Stimulated activated CD4-positive, alpha-beta T cell treated with anti-CD3 and anti-CD28 coated beads, Interleukin-15, amount 100 ng/mL, for 24 hours (primary cell): Measurements from ENCODE around the gene RFX3.

Source experiments
- DNase-seq: peaks from one replicate; pipeline ENCODE4 v3.0.0-alpha.2; 2020

Gene RFX3

DNA sequence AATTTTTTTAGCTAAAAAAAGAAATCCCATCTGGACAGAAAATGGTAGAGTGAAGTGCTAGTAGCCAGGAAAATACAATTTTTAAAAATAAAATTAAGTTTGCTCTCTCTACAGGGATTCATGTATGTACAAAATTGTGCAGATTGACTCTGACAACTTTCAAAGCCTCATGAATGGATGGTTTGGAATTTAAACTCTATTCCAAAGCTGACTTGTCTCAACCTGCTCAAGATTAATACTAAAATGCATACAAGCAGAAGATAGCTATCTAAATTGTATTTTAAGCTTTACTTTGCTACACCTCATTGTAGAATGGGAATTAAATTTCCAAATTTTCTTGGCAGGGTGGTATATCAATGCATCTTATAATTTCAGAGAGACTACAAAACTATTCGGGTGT is 257.6 kb downstream of the RFX3 start:
- no peak for DNase-seq

DNA sequence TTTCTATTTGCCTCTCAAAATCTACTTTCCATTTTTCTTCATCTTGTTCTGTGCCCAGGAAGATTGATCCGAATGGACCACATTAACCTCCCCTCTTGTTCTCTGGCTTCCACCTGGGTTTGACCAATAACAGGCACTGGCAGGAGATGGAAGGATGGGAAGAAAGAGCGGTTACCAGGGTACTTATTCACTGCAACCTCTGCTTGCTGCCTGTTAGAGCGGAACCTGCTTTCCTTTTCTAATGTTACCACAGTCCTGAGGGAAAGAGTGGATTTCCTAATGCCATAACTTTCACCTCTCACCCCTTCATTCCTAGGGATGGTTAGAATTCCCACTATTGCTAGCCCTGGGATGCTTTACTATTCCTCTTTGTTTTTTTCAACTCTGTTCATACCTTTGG is 262.1 kb downstream of the RFX3 start:
- DNase-seq = no peak

DNA sequence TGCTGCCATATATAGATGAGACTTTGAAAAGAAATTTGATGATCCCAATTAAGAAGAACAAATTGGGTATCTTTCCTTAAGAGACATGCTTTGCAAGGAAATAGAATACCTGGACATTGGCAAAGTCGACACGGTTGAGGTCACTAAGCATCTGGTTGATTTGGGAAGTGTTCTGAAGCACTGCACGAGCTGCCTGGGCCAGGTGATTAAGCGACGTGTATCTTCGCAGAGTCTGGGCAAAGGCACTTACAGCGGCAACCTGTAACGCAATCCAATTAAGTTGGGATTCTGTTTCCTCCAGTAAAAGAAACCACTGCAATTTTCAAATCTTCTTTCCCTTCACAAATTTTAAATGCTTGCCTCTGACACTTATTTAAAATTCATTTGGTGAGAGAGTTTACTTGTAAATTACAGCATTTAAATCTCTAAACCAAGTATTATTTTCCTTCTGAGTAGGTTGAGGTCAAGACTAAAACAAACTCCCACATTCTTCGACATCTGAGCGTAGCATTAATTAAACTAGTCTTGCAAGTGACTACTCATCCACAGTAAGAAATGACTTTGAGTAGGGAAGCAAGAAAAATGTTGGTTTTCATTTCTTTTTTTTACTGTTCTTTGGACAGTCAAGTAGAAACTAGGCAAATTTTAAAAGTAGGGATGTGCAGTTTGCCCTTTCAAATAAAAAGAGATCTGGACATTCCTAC is 262.8 kb downstream of the RFX3 start:
- DNase-seq = no peak

DNA sequence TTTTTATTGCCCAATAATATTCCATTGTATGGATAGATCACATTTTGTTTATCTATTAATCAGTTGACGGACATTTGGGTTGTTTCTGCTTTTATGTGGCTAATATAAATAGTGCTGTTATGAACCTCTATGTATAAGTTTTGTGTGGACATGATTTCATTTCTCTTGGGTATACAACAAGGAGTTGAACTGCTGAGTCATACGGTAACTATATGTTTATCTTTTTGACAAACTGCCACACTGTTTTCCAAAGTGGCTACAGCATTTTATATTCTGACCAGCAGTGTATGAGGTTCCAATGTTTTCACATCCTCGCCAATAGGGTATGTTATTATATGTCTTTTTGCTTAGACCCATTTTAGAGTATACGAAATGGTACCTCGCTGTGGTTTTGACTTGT is 264.3 kb downstream of the RFX3 start:
- DNase-seq = no peak

DNA sequence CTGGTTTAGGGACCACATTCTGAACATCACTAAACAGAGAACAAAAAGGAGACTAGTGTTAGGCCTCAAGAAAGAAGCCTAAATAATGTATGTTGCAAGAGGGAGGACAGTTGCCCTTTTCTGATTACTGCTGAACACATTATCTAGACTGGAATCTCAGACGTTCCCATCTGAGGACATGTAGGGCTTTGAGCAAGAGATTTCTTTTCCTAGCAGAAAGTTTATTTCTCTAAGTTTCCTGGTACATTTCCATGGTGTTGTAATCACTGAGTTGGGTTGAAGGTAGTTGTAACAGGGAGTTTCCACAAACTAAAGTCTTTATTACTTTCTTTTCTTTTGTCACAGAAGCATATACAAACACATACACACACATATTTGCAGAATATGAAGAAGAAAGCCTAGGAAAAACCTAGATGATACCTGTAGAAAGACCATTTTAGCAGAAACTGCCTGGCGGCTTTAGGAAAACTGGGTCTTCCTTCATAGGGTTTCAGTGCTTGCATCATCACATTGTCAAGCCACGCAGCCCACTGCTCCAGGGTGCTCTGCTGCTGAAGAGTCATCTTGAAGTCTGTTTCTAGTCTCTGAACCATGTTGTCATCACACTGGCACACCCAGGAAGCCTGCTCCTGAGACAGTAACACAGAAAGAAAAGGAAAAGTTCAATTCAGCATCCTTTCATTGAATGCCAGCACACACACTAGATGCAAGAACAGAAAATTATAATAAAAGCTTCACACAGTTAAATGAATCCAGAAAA is 269.1 kb downstream of the RFX3 start:
- DNase-seq = no peak

DNA sequence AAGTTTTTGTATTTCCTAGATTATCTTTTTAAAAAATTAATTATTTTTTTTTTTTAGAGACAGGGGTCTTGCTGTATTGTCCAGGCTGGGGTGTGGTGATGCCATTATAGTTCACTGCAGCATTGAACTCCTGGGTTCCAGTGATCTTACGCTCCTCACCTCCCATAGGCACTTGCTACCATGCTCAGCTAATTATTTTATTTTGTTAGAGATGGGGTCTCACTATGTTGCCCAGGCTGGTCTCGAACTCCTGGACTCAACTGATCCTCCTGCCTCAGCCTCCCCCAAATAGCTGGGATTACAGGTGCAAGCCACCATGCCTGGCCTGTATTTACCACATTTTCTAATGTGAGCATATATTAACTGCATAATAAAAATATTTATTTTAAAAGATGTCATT is 274.5 kb downstream of the RFX3 start:
- DNase-seq = no peak

DNA sequence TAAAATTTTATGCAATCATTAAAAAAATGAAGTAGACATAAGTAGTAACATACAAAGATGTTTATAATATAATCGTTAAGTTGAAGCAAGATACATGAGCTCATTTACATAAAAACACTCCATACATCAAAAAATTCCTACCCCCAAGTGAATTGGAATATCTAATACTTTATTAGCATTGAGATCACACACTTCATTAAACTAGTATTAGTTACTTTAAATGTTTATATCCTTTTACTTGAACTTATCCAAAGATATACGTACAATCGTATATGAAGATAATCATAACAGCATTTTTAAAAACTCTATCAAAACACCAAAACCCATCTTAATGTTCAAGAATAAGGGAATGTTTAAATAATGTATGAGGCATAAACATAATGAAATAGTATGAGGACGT is 275.1 kb downstream of the RFX3 start:
- no peak for DNase-seq

DNA sequence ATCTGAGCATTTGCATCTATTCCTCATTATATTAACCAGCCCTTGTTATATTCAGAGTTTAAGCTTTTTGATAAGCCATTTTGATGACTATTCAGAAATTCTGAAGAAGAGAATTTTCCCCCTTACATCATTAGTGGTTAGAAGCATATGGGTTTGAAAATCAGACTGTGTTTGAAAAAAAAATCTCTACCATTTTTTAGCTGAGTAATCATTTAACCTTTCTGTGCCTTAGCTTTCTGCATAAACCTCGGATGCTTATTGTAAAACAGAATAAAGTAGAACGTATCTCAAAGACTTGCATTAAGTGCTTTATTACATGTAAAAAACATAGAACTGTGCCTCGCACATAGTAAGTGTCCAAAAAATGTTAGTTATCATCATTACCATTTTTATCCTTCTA is 278.6 kb downstream of the RFX3 start:
- DNase-seq = no peak

DNA sequence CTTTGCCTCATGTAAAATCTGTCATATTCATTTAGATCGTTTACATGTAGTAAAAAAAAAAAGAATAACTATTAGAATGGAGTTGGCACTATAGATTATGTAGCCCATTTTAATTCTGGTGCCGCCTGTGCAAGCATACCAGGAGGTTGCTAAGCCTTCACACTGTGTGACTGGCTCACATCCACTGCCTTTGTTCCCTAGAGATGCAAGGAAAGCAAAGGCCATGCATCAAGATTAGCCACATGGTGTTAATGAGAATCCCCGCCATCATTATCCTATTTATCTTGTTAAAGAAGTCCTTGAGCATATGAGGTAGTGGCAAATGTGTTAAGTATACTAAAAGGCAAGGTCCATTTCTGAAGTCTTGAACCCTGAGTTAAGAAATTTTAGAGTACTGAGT is 279.6 kb downstream of the RFX3 start:
- DNase-seq = no peak

DNA sequence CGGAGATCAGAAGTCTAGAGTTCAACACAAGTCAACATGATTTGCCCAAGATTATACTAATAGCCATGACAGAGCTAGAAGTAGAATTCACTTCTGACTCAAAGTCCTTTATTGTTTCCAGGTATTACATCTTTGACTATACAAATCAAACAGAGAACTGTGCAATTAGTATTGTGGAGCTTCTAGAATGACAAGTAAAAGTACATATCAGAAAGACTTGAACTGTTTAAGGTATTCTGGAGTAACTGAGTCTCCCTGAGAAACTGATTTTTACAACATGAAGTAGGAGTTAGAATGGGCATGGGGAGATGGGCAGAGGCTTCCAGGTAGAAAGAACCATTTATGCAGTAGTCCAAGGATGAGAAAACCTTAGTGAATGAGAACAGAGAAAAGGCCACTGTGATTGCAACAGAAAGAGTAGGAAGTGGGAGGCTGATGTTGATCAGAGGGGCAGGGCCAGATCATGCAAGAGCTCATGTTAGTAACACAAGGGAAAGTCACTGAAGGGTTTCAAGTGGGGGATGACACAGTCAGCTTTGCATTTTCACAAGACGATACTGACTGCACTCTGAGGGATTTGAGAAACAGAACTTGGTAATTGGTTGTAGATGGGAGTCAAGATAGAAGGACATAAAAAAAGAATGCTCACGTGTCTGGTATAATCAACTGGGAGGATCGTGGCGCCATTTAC is 280.7 kb downstream of the RFX3 start:
- DNase-seq = no peak

DNA sequence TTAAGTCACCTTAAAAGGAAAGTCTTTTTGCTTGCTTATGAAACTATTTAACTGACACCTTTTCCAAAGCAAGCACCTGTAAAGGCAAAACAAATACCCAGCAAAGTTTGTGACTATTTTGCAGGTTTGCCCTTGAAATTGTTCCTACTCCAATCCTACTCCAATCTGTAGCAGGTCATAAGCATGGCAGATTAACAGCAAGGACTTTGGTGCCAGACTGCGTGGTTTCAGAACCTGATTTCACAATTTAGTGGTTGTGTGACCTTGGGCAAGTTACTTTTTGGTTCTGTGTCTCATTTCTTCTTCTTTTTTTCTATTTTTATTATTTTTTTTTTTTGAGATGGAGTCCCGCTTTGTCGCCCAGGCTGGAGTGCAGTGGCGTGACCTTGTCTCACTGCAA is 282.1 kb downstream of the RFX3 start:
- DNase-seq = no peak

DNA sequence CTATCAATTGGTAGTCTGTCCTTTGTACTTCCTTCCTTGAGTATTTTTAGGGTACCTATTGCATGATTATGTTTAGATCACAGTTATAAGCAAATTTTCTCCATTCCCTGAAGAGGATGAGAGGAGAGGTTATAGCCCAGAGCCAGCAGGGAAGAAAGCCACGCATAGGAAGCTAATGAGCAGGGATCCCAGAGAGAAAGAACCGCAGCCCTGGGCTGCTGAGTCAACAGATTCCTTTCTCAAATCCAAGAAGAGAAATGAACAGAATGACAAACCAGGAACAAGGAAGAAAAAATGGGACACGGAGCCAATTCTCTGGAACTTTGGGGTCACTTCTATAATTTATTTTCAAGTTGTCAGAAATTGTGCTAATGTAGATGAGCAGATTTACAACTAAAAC is 284.5 kb downstream of the RFX3 start:
- DNase-seq = no peak

DNA sequence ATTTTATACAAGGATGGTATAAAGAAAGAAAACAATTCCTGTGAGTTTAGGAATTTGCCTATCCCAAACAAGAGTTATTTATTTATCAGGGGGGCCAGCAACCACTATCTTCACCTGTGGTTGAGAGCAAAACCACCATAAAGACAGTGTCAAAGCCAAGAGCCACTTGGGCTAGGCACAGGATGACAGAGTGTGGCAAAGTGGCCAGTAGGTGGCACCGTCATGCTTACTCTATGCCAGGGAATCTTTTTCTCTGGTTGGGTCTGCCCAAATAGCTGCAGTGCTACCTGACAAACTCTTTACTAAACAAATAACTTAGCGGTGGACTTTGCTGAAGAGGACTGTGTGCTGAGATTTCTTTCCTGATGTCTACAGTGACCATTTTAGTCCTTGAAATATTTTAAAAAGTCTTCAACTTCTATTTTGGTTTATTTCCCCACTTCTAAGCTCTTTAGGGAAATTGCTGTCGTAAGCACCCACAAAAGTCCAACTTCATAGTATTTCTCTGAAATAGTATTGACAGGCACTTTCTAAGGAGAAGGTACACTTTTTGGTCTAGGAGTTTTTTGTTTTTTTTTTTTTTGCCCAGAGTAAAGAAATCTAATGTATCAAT is 285.0 kb downstream of the RFX3 start:
- peak; percentile 77 for DNase-seq

DNA sequence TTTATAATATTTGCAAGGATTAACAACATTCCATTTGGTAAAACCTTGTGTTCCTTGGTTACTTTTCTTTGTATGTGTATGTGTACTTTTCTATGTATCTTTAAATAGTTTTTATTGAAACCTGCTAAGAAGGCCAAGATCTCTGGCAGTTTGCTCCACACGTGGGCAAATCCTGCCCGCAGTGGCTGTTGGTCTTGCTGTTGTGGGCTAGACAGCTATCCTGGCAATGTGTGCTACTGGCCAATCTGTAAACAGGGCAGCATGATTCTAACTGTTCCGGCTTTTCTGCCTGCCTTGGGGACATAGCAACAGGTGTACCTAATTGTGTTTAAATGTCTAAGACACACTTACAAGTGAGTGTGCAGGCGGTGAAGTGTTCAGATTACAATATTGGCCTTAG is 286.6 kb downstream of the RFX3 start:
- DNase-seq = no peak

DNA sequence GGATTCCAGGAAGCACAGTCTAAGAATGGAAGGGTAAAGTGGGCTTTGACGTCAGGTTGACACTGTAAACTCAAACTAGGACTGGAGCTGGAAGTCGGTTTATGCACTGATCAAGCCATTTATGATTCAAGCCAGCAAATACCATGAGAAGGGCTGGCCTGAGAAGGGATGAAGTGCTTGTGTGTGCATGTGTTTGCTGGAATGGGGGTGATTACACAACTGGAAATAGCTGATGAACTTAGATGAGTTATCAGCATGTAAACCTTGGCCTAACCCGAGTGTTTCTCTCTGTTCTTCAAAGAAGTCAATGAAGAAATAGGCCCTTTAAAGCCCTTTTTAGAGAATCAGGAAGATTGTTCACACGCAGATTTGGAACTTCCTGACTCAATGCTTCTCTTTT is 287.6 kb downstream of the RFX3 start:
- DNase-seq = no peak

DNA sequence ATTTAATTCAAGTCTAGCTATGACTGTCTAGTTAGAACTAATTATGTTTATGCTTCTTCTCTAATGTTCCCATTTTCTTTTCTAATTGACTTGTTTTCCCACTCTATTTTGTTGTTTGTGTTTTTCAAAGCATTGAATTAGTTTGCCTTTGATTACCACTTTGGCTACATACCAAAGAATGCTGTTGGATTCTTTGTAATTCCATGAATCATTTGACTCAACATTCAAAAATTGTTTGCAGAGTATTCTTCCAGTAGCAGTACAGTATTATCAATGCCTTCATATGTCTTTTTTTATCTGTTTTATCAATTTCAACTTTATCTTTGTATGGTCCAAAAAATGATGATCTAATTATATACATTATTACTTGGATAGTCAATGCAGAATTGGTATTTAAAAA is 288.7 kb downstream of the RFX3 start:
- no peak for DNase-seq

DNA sequence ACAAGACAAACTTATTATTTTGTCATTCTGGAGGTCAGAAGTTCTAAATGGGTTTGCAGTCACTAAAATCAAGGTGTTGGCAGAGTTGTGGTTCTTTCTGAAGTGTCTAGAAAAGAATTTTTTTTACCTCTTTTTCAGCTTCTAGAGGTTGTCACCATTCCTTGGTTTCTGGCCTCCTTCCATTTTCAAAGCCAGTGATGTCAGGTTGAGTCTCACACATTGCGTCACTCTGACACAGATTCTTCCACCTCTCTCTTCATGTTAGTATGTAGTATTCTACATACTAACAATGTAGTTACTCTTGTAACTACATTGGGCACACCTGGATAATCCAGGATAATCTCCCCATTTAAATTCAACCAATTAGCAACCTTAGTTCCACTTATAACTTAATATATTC is 290.3 kb downstream of the RFX3 start:
- DNase-seq = no peak

DNA sequence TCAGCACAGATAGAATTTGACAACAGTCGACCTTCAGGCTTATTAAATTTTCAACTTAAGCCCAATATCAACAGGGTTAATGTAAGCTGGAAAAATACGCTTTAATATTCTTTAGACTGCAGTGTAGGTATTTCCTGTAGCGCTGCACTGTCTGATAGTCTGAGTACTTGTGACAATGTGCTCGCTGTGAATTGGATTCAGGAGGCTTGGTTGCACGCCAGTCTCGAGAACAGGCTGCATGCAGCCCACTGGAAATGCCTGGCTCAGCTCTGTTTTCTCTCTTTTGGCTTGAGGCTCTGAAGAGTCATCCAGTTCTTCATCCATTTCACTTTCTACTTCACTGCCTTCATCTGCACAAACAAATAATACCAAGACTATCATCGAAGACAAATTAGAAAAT is 300.9 kb downstream of the RFX3 start:
- no peak for DNase-seq

DNA sequence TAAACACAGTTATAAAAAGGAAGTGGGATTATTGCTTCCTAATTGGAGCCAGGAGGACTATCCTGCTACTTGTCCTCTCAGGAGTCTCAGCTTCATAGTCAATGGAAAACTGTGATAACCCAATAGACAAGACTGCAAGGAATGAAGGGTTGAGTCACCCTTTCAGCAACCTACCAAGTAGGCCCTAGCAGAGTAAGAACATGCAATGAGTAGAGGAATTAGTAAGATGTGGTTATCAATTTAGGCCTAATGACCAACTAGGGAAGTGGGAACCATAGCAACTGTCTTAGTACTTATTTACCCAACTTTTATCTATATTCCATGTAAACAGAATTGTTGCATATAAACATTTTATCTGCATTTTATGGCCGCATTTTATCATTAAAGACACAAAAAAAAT is 310.1 kb downstream of the RFX3 start:
- no peak for DNase-seq

DNA sequence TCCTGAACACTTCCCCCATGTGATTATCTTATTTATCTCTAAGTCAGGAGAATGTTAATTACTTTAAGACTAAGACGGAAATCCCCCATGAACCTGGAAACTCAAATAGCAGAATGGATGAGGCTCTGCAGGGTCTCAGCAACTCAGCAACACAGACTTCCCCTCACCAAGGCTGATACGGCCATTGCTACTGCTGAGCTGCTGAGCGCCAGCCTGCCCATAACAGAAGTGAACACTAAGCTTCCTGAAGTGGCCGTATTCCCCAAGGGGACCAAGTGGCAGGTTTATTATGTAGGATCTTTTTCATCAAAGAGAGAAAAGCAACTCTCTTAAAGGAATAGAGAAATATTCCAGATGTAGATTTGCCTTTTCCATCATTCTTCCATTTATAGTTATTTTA is 311.1 kb downstream of the RFX3 start:
- DNase-seq = no peak

DNA sequence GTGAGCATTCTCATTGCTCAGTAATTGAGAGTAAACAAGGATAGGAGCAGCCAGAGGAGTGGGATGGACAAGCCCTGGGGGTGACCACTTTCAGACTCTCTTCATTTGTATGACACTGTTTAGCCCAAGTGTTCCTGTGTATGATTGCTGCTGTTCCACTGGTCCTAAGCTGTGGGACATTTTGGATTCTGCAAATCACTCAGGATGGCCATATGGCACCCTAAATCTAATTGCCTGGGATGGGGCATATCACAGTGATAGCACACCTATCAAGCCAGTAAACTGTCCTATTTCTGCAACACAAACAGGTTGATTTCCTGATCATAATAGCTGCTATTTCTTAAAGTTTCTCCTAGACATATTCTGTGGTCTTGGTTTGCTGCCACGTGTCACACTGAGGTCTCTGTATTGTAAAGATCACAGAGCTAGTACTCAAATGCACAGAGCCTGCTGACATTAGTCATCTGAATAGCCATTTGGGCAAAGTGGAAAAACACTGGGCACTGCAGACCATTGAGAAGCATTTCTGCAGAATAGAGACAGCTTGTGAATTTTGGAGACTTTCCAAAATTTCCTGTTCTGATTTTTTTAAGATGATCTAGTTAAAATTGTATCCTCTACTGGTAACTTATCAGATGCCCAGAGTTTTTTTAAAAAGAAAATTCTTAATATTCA is 320.2 kb downstream of the RFX3 start:
- DNase-seq = no peak

DNA sequence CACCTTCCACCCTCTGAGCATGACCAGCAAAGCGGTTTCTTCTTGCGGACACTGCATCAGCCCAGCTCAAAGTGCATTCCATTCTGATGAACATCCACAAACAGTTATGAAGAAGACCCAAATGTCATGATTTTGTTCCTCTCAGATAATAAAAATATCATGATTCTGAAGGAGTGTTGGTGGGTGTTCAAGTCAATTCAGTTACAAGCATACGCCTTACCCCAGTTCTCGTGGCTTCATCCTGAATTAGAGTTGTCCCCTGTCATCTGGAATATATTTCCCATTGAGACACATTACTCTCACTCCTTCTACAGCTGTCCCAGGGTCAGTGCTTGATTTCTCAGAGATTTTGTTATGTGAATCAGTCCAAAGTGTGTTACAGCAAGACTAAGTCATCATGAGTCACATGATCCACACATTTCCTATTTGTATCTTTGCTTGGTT is 325.4 kb downstream of the RFX3 start:
- no peak for DNase-seq

DNA sequence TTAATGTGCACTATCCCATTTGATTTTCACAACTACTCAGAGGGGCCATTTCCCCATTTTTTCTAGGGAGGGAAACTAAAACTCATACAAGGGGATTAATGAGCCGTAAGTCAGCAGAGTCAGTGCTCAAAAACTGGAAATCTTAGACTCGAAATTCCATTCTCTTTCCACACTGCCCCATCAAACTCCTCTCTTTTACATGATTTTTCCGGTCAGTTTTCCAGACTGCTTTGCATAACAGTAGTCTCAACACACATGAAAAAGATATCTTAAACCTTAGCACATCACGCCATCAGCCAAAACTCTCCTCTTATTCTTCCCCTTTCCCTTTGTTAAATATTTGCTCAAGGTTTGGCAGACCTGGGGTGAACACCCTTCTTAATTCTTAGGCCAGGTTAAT is 332.0 kb downstream of the RFX3 start:
- no peak for DNase-seq
